Lung (tissue), 12 donors: Measurements from ENCODE around the gene DPT. TPM values are rescaled to one million over a fixed set of nuclear protein-coding genes. Genes with fewer than 3 reads are reported as not detected.

Experiments
- ATAC-seq: fragments of 200-7000 bp; cut with Tn5 transposase; one replicate; pipeline ENCODE4 v1.9.1; 2020; ENCODE audit warnings: moderate number of reproducible peaks; ENCODE audit not compliant: insufficient read depth, low FRiP score
- DNase-seq, 3 donors: peaks; one replicate each; pipeline ENCODE4 v3.0.0-alpha.2; 2013 to 2017
- H3K27ac ChIP-seq, 2 donors: one replicate each; pipeline ENCODE4 v1.5.1; 2013; ENCODE audit warnings: mild to moderate bottlenecking in 2 of 2, moderate library complexity in 2 of 2, control low read depth in 1 of 2, inconsistent platforms in 1 of 2, low read depth in 1 of 2, low read length in 1 of 2
- H3K27me3 ChIP-seq, 3 donors: one replicate each; pipeline ENCODE4 v1.5.1; 2013; ENCODE audit warnings: low read length in 2 of 3; ENCODE audit not compliant: control insufficient read depth in 3 of 3, insufficient read depth in 3 of 3
- H3K36me3 ChIP-seq, 4 donors: one replicate each; pipeline ENCODE4 v1.5.1; 2013; ENCODE audit warnings: low read length in 4 of 4, mild to moderate bottlenecking in 1 of 4, moderate library complexity in 1 of 4; ENCODE audit not compliant: control insufficient read depth in 4 of 4, insufficient read depth in 4 of 4
- H3K4me1 ChIP-seq, 5 donors: one replicate each; pipeline ENCODE4 v1.5.1; 2013; ENCODE audit warnings: low read length in 5 of 5, mild to moderate bottlenecking in 2 of 5, moderate library complexity in 1 of 5; ENCODE audit not compliant: control insufficient read depth in 5 of 5, insufficient read depth in 5 of 5
- H3K4me3 ChIP-seq: one replicate; pipeline ENCODE4 v1.5.1; 2013; ENCODE audit warnings: mild to moderate bottlenecking, control low read depth, moderate library complexity
- H3K9ac ChIP-seq, 2 donors: one replicate each; pipeline ENCODE4 v1.5.1; 2013; ENCODE audit warnings: low read length in 2 of 2, control low read depth in 1 of 2; ENCODE audit not compliant: insufficient read depth in 1 of 2
- H3K9me3 ChIP-seq, 4 donors: one replicate each; pipeline ENCODE4 v1.5.1; 2013; ENCODE audit warnings: low read length in 3 of 4, mild to moderate bottlenecking in 1 of 4, moderate library complexity in 1 of 4; ENCODE audit not compliant: control insufficient read depth in 4 of 4, insufficient read depth in 3 of 4
- WGBS, 2 donors: extraction: QIAGEN DNeasy Blood & Tissue Kit; methylation state at CpG; one replicate each; pipeline ENCODE4 v1.1.7; 2013; 5-methylcytosine and 5-hydroxymethylcytosine counted together
- polyA plus RNA-seq, 2 donors: library from polyadenylated mRNA; stranded (reverse); fragments of 200-250 nt; gene quantifications; one replicate each; pipeline ENCODE4 v1.2.1, GENCODE V29; 2013
- total RNA-seq, 2 donors: library from RNA; depleted of rRNA in 1 of 2; stranded (reverse); fragments of >200 nt in 1 of 2; gene quantifications; one replicate each; pipeline ENCODE4 v1.2.1, GENCODE V29; 2014 to 2021
- TF ChIP-seq, protein P1 (sequence below): IDR thresholded peaks from 2 replicates; pipeline ENCODE4 v1.5.1; 2012; ENCODE audit warnings: mild to moderate bottlenecking; ENCODE audit errors: control extremely low read depth, extremely low read depth
- donor health status: control.
- donor health status: control.
- donor health status: Bipolar disorder and iron deficiency.
- donor health status: healthy.
- donor health status: DM: yes; HTN: yes; CAD: no.

Gene DPT
- total and polyA plus RNA-seq, 4 donors = 3.9 to 9.5 (median 6.4) TPM

DNA sequence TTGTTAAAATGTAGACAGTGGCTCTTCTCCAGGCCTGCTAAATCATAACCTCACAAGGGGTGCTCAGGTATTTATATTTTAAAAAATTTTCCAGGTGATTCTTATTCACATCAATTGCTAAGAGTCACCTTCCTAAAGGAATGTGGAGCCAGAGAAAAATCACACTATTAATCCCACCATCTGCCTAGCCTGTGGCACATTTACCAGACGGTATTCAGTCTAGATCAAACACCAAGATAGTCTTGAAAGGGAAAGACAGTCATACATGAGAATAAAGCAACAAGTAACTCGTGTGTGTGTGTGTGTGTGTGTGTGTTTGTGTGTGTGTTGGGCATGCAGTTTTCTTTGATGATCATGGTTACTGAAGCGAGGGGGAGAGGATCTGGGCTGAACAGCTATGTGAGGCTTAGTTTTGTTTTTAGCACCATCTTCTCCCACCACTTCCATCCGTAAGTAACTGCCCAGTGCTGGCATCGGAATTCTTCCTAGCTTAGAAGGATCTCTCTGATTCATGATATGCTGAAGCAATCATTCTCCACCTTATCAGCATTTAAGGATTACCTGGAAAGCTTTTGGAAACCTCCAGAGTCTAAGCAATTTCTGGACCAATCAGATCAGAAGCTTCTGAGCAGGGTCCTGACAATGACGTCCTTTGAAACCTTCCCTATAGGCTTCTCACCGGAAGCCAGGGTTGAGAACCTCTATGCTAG is 2.4 kb upstream of the DPT start:
- no peak for ATAC-seq
- TF ChIP-seq, protein P1, sequence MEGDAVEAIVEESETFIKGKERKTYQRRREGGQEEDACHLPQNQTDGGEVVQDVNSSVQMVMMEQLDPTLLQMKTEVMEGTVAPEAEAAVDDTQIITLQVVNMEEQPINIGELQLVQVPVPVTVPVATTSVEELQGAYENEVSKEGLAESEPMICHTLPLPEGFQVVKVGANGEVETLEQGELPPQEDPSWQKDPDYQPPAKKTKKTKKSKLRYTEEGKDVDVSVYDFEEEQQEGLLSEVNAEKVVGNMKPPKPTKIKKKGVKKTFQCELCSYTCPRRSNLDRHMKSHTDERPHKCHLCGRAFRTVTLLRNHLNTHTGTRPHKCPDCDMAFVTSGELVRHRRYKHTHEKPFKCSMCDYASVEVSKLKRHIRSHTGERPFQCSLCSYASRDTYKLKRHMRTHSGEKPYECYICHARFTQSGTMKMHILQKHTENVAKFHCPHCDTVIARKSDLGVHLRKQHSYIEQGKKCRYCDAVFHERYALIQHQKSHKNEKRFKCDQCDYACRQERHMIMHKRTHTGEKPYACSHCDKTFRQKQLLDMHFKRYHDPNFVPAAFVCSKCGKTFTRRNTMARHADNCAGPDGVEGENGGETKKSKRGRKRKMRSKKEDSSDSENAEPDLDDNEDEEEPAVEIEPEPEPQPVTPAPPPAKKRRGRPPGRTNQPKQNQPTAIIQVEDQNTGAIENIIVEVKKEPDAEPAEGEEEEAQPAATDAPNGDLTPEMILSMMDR = no peak
- WGBS, 2 donors = 91 to 93% methylated on average over 7 of the region's 7 CpGs

DNA sequence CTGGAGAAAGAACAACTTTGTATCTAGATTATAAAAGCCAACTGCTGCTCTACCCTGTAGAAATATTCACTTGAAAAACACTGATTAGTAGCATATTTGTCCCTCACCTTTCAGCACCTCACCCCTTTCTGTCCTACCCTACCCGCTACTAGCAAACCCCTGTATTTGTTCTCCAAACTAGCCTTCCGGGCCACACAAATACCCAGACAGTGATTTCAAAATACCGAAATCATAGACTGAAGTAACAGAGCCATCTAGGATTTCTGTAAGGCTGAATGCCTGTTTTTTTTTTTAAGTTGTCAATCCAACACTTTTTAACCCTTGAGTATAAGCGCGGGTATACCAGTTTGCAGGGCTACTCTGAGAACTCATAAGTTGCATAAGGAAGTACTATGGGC is 398 bp upstream of the DPT start:
- no peak overlapping the region for H3K4me3 ChIP-seq
- DNase-seq (no peak), ATAC-seq (no peak)
- TF ChIP-seq, protein P1 = no peak
- H3K36me3 ChIP-seq = no peaks in the 10 kb centered on the region
- H3K9me3 ChIP-seq = no peaks in the 10 kb centered on the region
- H3K27ac ChIP-seq = no peak overlapping the region
- H3K9ac ChIP-seq = no peak overlapping the region
- H3K4me1 ChIP-seq = peaks cover 0 to 23% (median 9%) of the 10 kb centered on the region in 5 donors
- no peaks in the 10 kb centered on the region for H3K27me3 ChIP-seq
- 88 to 96% methylated on average over 5 of the region's 5 CpGs for WGBS, 2 donors

More for the DNA sequence above, 2.4 kb upstream of the DPT start:
- no peak overlapping the region for H3K4me3 ChIP-seq
- DNase-seq = no peak
- no peaks in the 10 kb centered on the region for H3K36me3 ChIP-seq
- H3K27ac ChIP-seq = no peak overlapping the region
- H3K27me3 ChIP-seq = no peaks in the 10 kb centered on the region
- H3K9me3 ChIP-seq = no peaks in the 10 kb centered on the region
- peaks cover 0 to 37% (median 3%) of the 10 kb centered on the region in 5 donors for H3K4me1 ChIP-seq
- H3K9ac ChIP-seq = no peak overlapping the region

DNA sequence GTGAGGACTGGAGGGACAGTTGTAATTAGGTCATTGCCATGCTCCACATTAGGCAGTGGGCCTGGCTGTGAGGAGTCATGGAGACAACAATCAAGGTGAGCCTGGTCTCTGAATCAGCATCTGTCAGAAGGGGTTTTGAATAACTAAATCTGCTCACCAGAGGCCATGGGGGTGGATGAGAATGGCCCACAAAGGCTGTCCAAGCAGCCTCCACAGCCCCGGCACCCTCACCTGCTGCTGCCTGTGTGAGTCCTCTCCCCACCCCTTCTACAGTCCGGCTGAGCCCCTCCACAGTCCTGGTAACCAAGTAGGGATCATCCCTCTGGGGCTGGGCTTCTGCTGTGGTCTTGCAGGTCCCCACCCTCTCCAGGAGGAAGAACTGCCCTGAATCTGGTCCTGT is 2.3 kb downstream of the DPT start:
- ATAC-seq = no peak
- Histone ChIP-seq H3K36me3 (no peaks in the 10 kb centered on the region), H3K27me3 (no peaks in the 10 kb centered on the region), H3K9ac (peak overlapping the region in 1 of 2 donors; percentile 30), H3K4me3 (no peak overlapping the region), H3K4me1 (peaks cover 0 to 22% (median 15%) of the 10 kb centered on the region in 5 donors), H3K9me3 (no peaks in the 10 kb centered on the region), H3K27ac (peak overlapping the region in 1 of 2 donors; percentile 15)
- WGBS, 2 donors = 89 to 94% methylated on average over 2 of the region's 2 CpGs
- no peak for DNase-seq
- TF ChIP-seq, protein P1 = no peak
